OCI-LY3 (cell line): ENCODE data around the gene RILPL1.

ENCODE experiments used
- H2AFZ ChIP-seq: fragments of 200-600, 300-600 bp; shearing (Covaris generic); 2 replicates; pipeline ENCODE4 v1.6.0; 2014; ENCODE audit warnings: antibody characterized with exemption, low read depth, low read length
- H3K27ac ChIP-seq: fragments of 200-600, 300-600 bp; sonication (generic); 2 replicates; pipeline ENCODE4 v1.5.1; 2014; ENCODE audit warnings: mild to moderate bottlenecking, low read length, moderate library complexity, mixed read lengths
- H3K27me3 ChIP-seq: fragments of 200-600, 300-600 bp; sonication (generic); 2 replicates; pipeline ENCODE4 v1.6.1; 2014; ENCODE audit warnings: low read depth, low read length, mixed read lengths
- H3K36me3 ChIP-seq: fragments of 200-600, 300-600 bp; sonication (generic); replicated peaks from 2 replicates; pipeline ENCODE3; 2014; ENCODE audit warnings: low read depth, low read length, mixed read lengths
- H3K4me1 ChIP-seq: fragments of 300-600, 200-600 bp; sonication (generic); 2 replicates; pipeline ENCODE4 v1.6.1; 2014; ENCODE audit warnings: low read length, mixed read lengths
- H3K4me2 ChIP-seq: fragments of 200-600, 300-600 bp; sonication (generic); 2 replicates; pipeline ENCODE4 v1.6.1; 2014; ENCODE audit warnings: low read length, mixed read lengths
- H3K4me3 ChIP-seq: fragments of 300-600, 200-600 bp; sonication (generic); 2 replicates; pipeline ENCODE4 v1.5.1; 2014; ENCODE audit warnings: antibody characterized with exemption, mild to moderate bottlenecking, low read length, moderate library complexity
- H3K79me2 ChIP-seq: fragments of 300-600, 200-600 bp; shearing (Covaris generic); 2 replicates; pipeline ENCODE4 v1.6.1; 2014; ENCODE audit warnings: mild to moderate bottlenecking, low read length, mixed read lengths
- H3K9ac ChIP-seq: fragments of 300-600, 200-600 bp; shearing (Covaris generic); 2 replicates; pipeline ENCODE4 v1.6.0; 2014; ENCODE audit warnings: mild to moderate bottlenecking, low read length, moderate library complexity
- H3K9me3 ChIP-seq: fragments of 200-600, 300-600 bp; shearing (Covaris generic); 2 replicates; pipeline ENCODE4 v1.6.1; 2014; ENCODE audit warnings: low read length, mixed read lengths; ENCODE audit not compliant: insufficient read depth
- H4K20me1 ChIP-seq: fragments of 200-600, 300-600 bp; sonication (generic); 2 replicates; pipeline ENCODE4 v1.6.1; 2016; ENCODE audit warnings: low read length, mixed read lengths; ENCODE audit not compliant: insufficient read depth
- CTCF ChIP-seq: fragments of 200-600, 300-600 bp; sonication (generic); IDR thresholded peaks from 2 replicates; pipeline ENCODE4 v1.5.1; 2014; ENCODE audit warnings: antibody characterized with exemption, low read length, low read depth
- EZH2phosphoT487 ChIP-seq: fragments of 200-600 bp; shearing (Covaris generic); IDR thresholded peaks from 2 replicates; pipeline ENCODE4 v1.6.1; 2018; ENCODE audit warnings: antibody characterized with exemption, mixed run types, low read depth

RILPL1 gene

GRCh38 chr12:123428591-123428990 lies 104.9 kb downstream of the RILPL1 start:
- Histone ChIP-seq H3K36me3 (peaks cover 39% of the 10 kb centered on the region), H3K9me3 (peaks cover 6% of the 10 kb centered on the region; the same call in 1 of the 2 replicates), H3K9ac (no peak overlapping the region), H3K4me2 (peak overlapping the region; percentile 89), H3K79me2 (peaks cover 48% of the 10 kb centered on the region), H2AFZ (no peak overlapping the region), H3K27ac (peak overlapping the region; percentile 99), H4K20me1 (no peaks in the 10 kb centered on the region), H3K4me3 (peak overlapping the region; percentile 55; the same call in 1 of the 2 replicates), H3K4me1 (peaks cover 55% of the 10 kb centered on the region), H3K27me3 (no peaks in the 10 kb centered on the region)
- TF ChIP-seq CTCF, result no peak
- TF ChIP-seq EZH2phosphoT487, result no peak

GRCh38 chr12:123427036-123427769 lies 106.3 kb downstream of the RILPL1 start:
- Histone ChIP-seq H3K9ac (peak overlapping the region; percentile 65), H3K79me2 (peaks cover 34% of the 10 kb centered on the region), H3K36me3 (peaks cover 43% of the 10 kb centered on the region), H2AFZ (no peak overlapping the region), H3K27me3 (no peaks in the 10 kb centered on the region), H3K4me1 (peaks cover 41% of the 10 kb centered on the region), H3K4me3 (peak overlapping the region; percentile 55), H4K20me1 (no peaks in the 10 kb centered on the region), H3K4me2 (peak overlapping the region; percentile 89), H3K27ac (peak overlapping the region; percentile 99), H3K9me3 (peaks cover 6% of the 10 kb centered on the region; the same call in 1 of the 2 replicates)
- TF ChIP-seq CTCF (no peak), EZH2phosphoT487 (no peak)

GRCh38 chr12:123421314-123421713 lies 112.2 kb downstream of the RILPL1 start:
- H4K20me1 ChIP-seq, result no peaks in the 10 kb centered on the region
- no peak overlapping the region for H3K4me2 ChIP-seq
- peaks cover 26% of the 10 kb centered on the region for H3K36me3 ChIP-seq
- H3K4me1 ChIP-seq, result peaks cover 2% of the 10 kb centered on the region
- H2AFZ ChIP-seq, result no peak overlapping the region
- no peak overlapping the region for H3K9ac ChIP-seq
- H3K79me2 ChIP-seq, result peaks cover 6% of the 10 kb centered on the region
- no peak overlapping the region for H3K4me3 ChIP-seq
- no peaks in the 10 kb centered on the region for H3K9me3 ChIP-seq
- TF ChIP-seq EZH2phosphoT487, result no peak
- TF ChIP-seq CTCF, result no peak
- H3K27ac ChIP-seq, result no peak overlapping the region
- no peaks in the 10 kb centered on the region for H3K27me3 ChIP-seq
